ENCODE results near the gene FLCN. TPM values are rescaled to one million over a fixed set of nuclear protein-coding genes. Genes with fewer than 3 reads are reported as not detected.

FLCN gene
- total RNA-seq, 1 donor from 2014 or later, result 57.2 TPM

GRCh38 chr17:17235212-17236174 is 1.5 kb downstream of the FLCN start:
- peak overlapping the region; percentile 88 for H3K4me3 Mint-ChIP-seq
- DNase-seq (ENCODE audit: low spot score in 2 of 2, unreplicated experiment in 2 of 2), result no peak
- TF ChIP-seq, protein P1, sequence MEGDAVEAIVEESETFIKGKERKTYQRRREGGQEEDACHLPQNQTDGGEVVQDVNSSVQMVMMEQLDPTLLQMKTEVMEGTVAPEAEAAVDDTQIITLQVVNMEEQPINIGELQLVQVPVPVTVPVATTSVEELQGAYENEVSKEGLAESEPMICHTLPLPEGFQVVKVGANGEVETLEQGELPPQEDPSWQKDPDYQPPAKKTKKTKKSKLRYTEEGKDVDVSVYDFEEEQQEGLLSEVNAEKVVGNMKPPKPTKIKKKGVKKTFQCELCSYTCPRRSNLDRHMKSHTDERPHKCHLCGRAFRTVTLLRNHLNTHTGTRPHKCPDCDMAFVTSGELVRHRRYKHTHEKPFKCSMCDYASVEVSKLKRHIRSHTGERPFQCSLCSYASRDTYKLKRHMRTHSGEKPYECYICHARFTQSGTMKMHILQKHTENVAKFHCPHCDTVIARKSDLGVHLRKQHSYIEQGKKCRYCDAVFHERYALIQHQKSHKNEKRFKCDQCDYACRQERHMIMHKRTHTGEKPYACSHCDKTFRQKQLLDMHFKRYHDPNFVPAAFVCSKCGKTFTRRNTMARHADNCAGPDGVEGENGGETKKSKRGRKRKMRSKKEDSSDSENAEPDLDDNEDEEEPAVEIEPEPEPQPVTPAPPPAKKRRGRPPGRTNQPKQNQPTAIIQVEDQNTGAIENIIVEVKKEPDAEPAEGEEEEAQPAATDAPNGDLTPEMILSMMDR (IDR thresholded peaks at IDR 0.05; ENCODE audit: unreplicated experiment), result no peak

DNA sequence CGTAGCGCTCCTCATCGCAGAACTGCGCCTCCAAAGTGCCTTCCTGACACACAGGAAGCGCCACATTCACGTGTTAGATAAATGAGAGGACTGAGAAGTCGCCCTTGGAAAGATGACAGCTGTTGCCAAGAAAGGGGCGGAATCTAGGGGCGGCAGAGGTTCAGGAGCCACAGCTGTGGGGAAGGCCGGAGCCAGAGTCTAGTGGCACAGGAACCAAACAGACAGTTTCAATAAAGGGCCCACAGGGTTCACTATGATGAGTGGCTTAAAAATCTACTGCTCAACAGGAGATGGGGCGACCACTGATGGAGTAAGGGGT is 4.7 kb downstream of the FLCN start:
- peaks cover 14% of the 10 kb centered on the region for H3K4me1 Mint-ChIP-seq
- H3K36me3 Mint-ChIP-seq, result peaks cover 19% of the 10 kb centered on the region
- DNase-seq (ENCODE audit: low spot score in 2 of 2, unreplicated experiment in 2 of 2), result no peak
- TF ChIP-seq, protein P1 (IDR thresholded peaks at IDR 0.05; ENCODE audit: unreplicated experiment), result no peak
- H3K27ac Mint-ChIP-seq, result no peak overlapping the region
- H3K4me3 Mint-ChIP-seq, result no peak overlapping the region
- no peaks in the 10 kb centered on the region for H3K27me3 Mint-ChIP-seq (ENCODE audit: low read depth)
- no peaks in the 10 kb centered on the region for H3K9me3 Mint-ChIP-seq

More at GRCh38 chr17:17235212-17236174, 1.5 kb downstream of the FLCN start:
- Mint-ChIP-seq H3K4me1 (peaks cover 23% of the 10 kb centered on the region), H3K27ac (peak overlapping the region; percentile 97), H3K9me3 (no peaks in the 10 kb centered on the region), H3K27me3 (ENCODE audit: low read depth) (no peaks in the 10 kb centered on the region), H3K36me3 (peaks cover 9% of the 10 kb centered on the region)

DNA sequence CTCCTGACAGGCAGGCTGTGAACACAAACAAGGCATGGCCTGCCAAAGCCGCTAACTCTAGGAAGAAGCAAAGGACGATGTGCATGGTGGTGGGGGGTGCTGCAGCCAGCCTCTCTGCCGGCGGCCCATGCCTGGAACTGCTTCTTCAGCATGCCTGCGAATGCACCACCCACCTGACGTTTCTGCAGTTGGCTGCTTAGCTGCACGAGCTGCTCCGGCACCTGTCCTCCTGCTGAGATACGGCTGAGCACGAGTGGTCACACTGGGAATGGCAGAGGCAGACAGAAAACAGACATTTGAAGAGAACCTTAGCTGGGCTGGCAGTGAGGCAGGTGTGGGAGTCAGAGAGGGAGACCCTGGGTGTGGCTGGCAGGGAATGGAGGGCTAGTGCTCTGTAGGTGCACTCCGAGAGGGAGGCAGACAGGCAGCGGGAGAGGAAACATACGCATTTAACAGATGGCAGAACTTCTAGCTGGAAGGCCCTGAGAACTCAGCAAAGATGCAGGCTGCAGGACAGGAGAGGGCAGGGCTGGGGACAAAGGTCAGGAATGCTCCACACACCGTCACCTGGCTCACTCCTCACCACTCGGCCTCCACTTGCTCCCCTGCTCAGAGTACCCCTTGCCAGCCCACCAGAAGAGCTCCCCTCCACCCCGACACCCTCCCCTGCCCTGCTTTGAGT is 5.2 kb downstream of the FLCN start:
- no peak overlapping the region for H3K4me3 Mint-ChIP-seq
- peaks cover 14% of the 10 kb centered on the region for H3K4me1 Mint-ChIP-seq
- H3K27ac Mint-ChIP-seq, result no peak overlapping the region
- TF ChIP-seq, protein P1 (IDR thresholded peaks at IDR 0.05; ENCODE audit: unreplicated experiment), result no peak
- H3K9me3 Mint-ChIP-seq, result no peaks in the 10 kb centered on the region
- H3K36me3 Mint-ChIP-seq, result peaks cover 19% of the 10 kb centered on the region
- no peak for DNase-seq (ENCODE audit: low spot score in 2 of 2, unreplicated experiment in 2 of 2)
- no peaks in the 10 kb centered on the region for H3K27me3 Mint-ChIP-seq (ENCODE audit: low read depth)

- H3K4me3 Mint-ChIP-seq, result no peak overlapping the region
- H3K27me3 Mint-ChIP-seq (ENCODE audit: low read depth), result no peaks in the 10 kb centered on the region
- TF ChIP-seq, protein P1 (IDR thresholded peaks at IDR 0.05; ENCODE audit: unreplicated experiment), result no peak
- H3K9me3 Mint-ChIP-seq, result no peaks in the 10 kb centered on the region
- H3K36me3 Mint-ChIP-seq, result peaks cover 30% of the 10 kb centered on the region
- DNase-seq (ENCODE audit: low spot score in 2 of 2, unreplicated experiment in 2 of 2), result no peak
- H3K27ac Mint-ChIP-seq, result no peak overlapping the region
- H3K4me1 Mint-ChIP-seq, result no peaks in the 10 kb centered on the region
Measured at GRCh38 chr17:17229416-17230384, 7.3 kb downstream of the FLCN start.
